OCI-LY7 (cell line): ENCODE results near the gene OSBPL1A. TPM values are rescaled to one million over a fixed set of nuclear protein-coding genes. Genes with fewer than 3 reads are reported as not detected.
A peak's percentile ranks its signal among the peaks of the same experiment; 100 is the strongest.

Experiments used
- BruUV-seq: library from RNA; stranded (reverse); fragments of 400-500 nt; replicated peaks from 2 replicates; lab custom pipeline; 2021; lab: Mats Ljungman, UMichigan
- CTCF ChIA-PET: fragments of 300-600 bp; sonication (Branson Sonifier 250); formaldehyde crosslinking; loops from one replicate; lab custom pipeline; 2022; ENCODE audit warnings: antibody characterized with exemption; ENCODE audit not compliant: unreplicated experiment; lab: Charles Lee
- POLR2A ChIA-PET: fragments of 300-600 bp; sonication (Branson Sonifier 250); formaldehyde crosslinking; loops from one replicate; lab custom pipeline; 2022; ENCODE audit warnings: antibody characterized with exemption; lab: Charles Lee
- DNase-seq: peaks from one replicate; pipeline ENCODE4 v3.0.0-alpha.2; 2015; ENCODE audit warnings: low spot score
- H2AFZ ChIP-seq: fragments of 200-600 bp; sonication (generic), shearing (Covaris generic); 2 replicates; pipeline ENCODE4 v1.6.1; 2014; ENCODE audit warnings: mild to moderate bottlenecking, antibody characterized with exemption, low read length, moderate library complexity
- H3K27ac ChIP-seq: fragments of 200-600 bp; sonication (generic); 2 replicates; pipeline ENCODE4 v1.5.1; 2014; ENCODE audit warnings: mixed run types, low read depth, mild to moderate bottlenecking, moderate library complexity, low read length, inconsistent platforms; ENCODE audit not compliant: poor library complexity, severe bottlenecking
- H3K36me3 ChIP-seq: fragments of 200-600 bp; sonication (generic); 2 replicates; pipeline ENCODE4 v1.6.1; 2014; ENCODE audit warnings: mild to moderate bottlenecking, antibody characterized with exemption, low read length, moderate library complexity, mixed read lengths; ENCODE audit not compliant: insufficient read depth
- H3K4me1 ChIP-seq: fragments of 200-600 bp; sonication (generic); 2 replicates; pipeline ENCODE4 v1.5.1; 2014; ENCODE audit warnings: mild to moderate bottlenecking, low read length; ENCODE audit not compliant: insufficient read depth, poor library complexity, severe bottlenecking
- H3K4me2 ChIP-seq: fragments of 200-600 bp; sonication (generic); 2 replicates; pipeline ENCODE4 v1.6.1; 2014; ENCODE audit warnings: mild to moderate bottlenecking, low read length
- H3K4me3 ChIP-seq: fragments of 200-600 bp; sonication (generic); 2 replicates; pipeline ENCODE4 v1.5.1; 2014; ENCODE audit warnings: mild to moderate bottlenecking, low read depth, low read length; ENCODE audit not compliant: poor library complexity, severe bottlenecking
- H3K79me2 ChIP-seq: fragments of 200-600 bp; sonication (generic); 2 replicates; pipeline ENCODE4 v1.6.1; 2016; ENCODE audit warnings: low read depth, mild to moderate bottlenecking, low read length, moderate library complexity, mixed read lengths; ENCODE audit not compliant: insufficient read depth
- H3K9me2 ChIP-seq: fragments of 200-600 bp; sonication (generic); 2 replicates; pipeline ENCODE4 v1.6.1; 2016; ENCODE audit warnings: mild to moderate bottlenecking, low read length, mixed read lengths; ENCODE audit not compliant: insufficient read depth
- H3K9me3 ChIP-seq: fragments of 200-600 bp; sonication (generic); 2 replicates; pipeline ENCODE4 v1.6.1; 2014; ENCODE audit warnings: mild to moderate bottlenecking, mixed run types, low read length, mixed read lengths
- H4K20me1 ChIP-seq: fragments of 200-600 bp; sonication (generic); 2 replicates; pipeline ENCODE4 v1.6.1; 2014; ENCODE audit warnings: mild to moderate bottlenecking, antibody characterized with exemption, low read length, moderate library complexity, mixed read lengths; ENCODE audit not compliant: insufficient read depth
- CTCF ChIP-seq: fragments of 200-600 bp; sonication (generic); conservative IDR thresholded peaks from 2 replicates; pipeline ENCODE4 v1.5.1; 2014; ENCODE audit warnings: mild to moderate bottlenecking, antibody characterized with exemption, low read length, moderate library complexity, mixed read lengths
- EZH2phosphoT487 ChIP-seq: fragments of 200-600 bp; sonication (generic); IDR thresholded peaks from 2 replicates; pipeline ENCODE4 v1.6.1; 2018; ENCODE audit warnings: low read depth, borderline replicate concordance, mild to moderate bottlenecking, mixed run types, antibody characterized with exemption, low read length, moderate library complexity, mixed read lengths
- intact Hi-C: fragments of 100-400 bp; cut with micrococcal nuclease; formaldehyde crosslinking; loops from one replicate; pipeline ENCODE4 v1.10.0; 2022; ENCODE audit not compliant: unreplicated experiment
- total RNA-seq, 2 experiments: library from RNA; depleted of rRNA in 1 of 2; stranded (reverse); fragments of >200 nt in 1 of 2; shearing (Covaris generic) in 1 of 2; gene quantifications; 2 replicates each; pipeline ENCODE4 v1.2.3, GENCODE V29; 2014 to 2022

OSBPL1A gene
- total RNA-seq, 2 experiments from 2014 or later = 0.06 to 0.59 TPM

- TF ChIP-seq CTCF (no peak), EZH2phosphoT487 (no peak)
- no TSS peak for BruUV-seq
- Histone ChIP-seq H3K4me3 (no peak overlapping the region), H4K20me1 (no peaks in the 10 kb centered on the region), H3K27ac (no peak overlapping the region), H3K36me3 (no peaks in the 10 kb centered on the region), H3K4me1 (peaks cover 4% of the 10 kb centered on the region), H3K79me2 (no peaks in the 10 kb centered on the region), H3K9me3 (no peaks in the 10 kb centered on the region), H2AFZ (no peak overlapping the region), H3K4me2 (no peak overlapping the region), H3K9me2 (no peaks in the 10 kb centered on the region)
- ChIA-PET CTCF (no interaction called here), POLR2A (interaction anchor here (0.7 to 1.1 kb wide), 2 partner anchors 10 to 1801 kb away, joined by 3 to 5 read pairs; no protein-coding TSS in a partner anchor)
- intact Hi-C loops = no loop called here
- DNase-seq = no peak
These were observed 255.2 kb downstream of the OSBPL1A start for GRCh38 chr18:24142376-24142775.

- Histone ChIP-seq H3K79me2 (no peaks in the 10 kb centered on the region), H3K27ac (no peak overlapping the region), H3K4me1 (peaks cover 4% of the 10 kb centered on the region), H3K4me2 (no peak overlapping the region), H3K9me2 (no peaks in the 10 kb centered on the region), H3K9me3 (no peaks in the 10 kb centered on the region), H2AFZ (no peak overlapping the region), H3K36me3 (no peaks in the 10 kb centered on the region), H3K4me3 (no peak overlapping the region), H4K20me1 (no peaks in the 10 kb centered on the region)
- BruUV-seq = no TSS peak
- no peak for TF ChIP-seq CTCF
- no peak for TF ChIP-seq EZH2phosphoT487
- POLR2A ChIA-PET = no interaction called here
- intact Hi-C loops = no loop called here
- CTCF ChIA-PET = no interaction called here
- no peak for DNase-seq
These were observed 256.9 kb downstream of the OSBPL1A start for GRCh38 chr18:24140697-24141096.

- H4K20me1 ChIP-seq = no peaks in the 10 kb centered on the region
- H2AFZ ChIP-seq = peak within 1 kb of the TSS; percentile 48; the same call in 1 of the 2 replicates
- peak within 1 kb of the TSS; percentile 33; the same call in 1 of the 2 replicates for H3K4me2 ChIP-seq
- no peaks in the 10 kb centered on the region for H3K79me2 ChIP-seq
- H3K9me3 ChIP-seq = no peaks in the 10 kb centered on the region
- BruUV-seq = no TSS peak
- H3K27ac ChIP-seq = no peak within 1 kb of the TSS
- DNase-seq = peak; percentile 6
- intact Hi-C loops = no loop called here
- peaks cover 4% of the 10 kb centered on the region for H3K4me1 ChIP-seq
- ChIA-PET POLR2A (interaction anchor here (0.5 to 0.7 kb wide), 3 partner anchors 15 to 559 kb away, joined by 3 to 5 read pairs (median 3); no protein-coding TSS in a partner anchor), CTCF (no interaction called here)
- H3K9me2 ChIP-seq = no peaks in the 10 kb centered on the region
- peak within 1 kb of the TSS; percentile 14 for H3K4me3 ChIP-seq
- H3K36me3 ChIP-seq = no peaks in the 10 kb centered on the region
- no peak for TF ChIP-seq EZH2phosphoT487
- no peak for TF ChIP-seq CTCF
These were observed 258.6 kb downstream of the OSBPL1A start, which contains the start of gene CABYR for GRCh38 chr18:24138789-24139616. Gene CABYR, plus strand, starts transcription at chr18:24139062. Its CDS starts 4,053 bp downstream, at chr18:24143115.
